Endodermal cell (in vitro differentiated cells): ENCODE results near the gene PHLPP1. TPM values are rescaled to one million over a fixed set of nuclear protein-coding genes. Genes with fewer than 3 reads are reported as not detected.

Experiments
- DNase-seq: peaks from one replicate; pipeline ENCODE4 v3.0.0-alpha.2; 2017
- H3K27ac ChIP-seq: 2 replicates; pipeline ENCODE4 v1.5.1; 2013; ENCODE audit warnings: mild to moderate bottlenecking, low read depth, low read length, moderate library complexity
- H3K27me3 ChIP-seq: 2 replicates; pipeline ENCODE4 v1.6.1; 2013; ENCODE audit warnings: mild to moderate bottlenecking, low read length, moderate library complexity; ENCODE audit not compliant: insufficient read depth, control insufficient read depth, poor library complexity, severe bottlenecking
- H3K36me3 ChIP-seq: 2 replicates; pipeline ENCODE4 v1.7.0; 2013; ENCODE audit warnings: mild to moderate bottlenecking, low read length, moderate library complexity; ENCODE audit not compliant: control insufficient read depth, insufficient read depth
- H3K4me1 ChIP-seq: one replicate; pipeline ENCODE4 v1.7.0; 2013; ENCODE audit warnings: low read length; ENCODE audit not compliant: control insufficient read depth, insufficient read depth
- H3K4me3 ChIP-seq: 2 replicates; pipeline ENCODE4 v1.5.1; 2013; ENCODE audit warnings: mild to moderate bottlenecking, low read length, moderate library complexity
- H3K9ac ChIP-seq: 2 replicates; pipeline ENCODE4 v1.6.1; 2013; ENCODE audit warnings: mild to moderate bottlenecking, low read length, moderate library complexity; ENCODE audit not compliant: poor library complexity, severe bottlenecking; ENCODE audit errors: extremely low read depth
- H3K9me3 ChIP-seq: 2 replicates; pipeline ENCODE4 v1.6.1; 2013; ENCODE audit warnings: mild to moderate bottlenecking, low read length, moderate library complexity; ENCODE audit not compliant: control insufficient read depth
- H3K27ac Mint-ChIP-seq: 2 replicates; pipeline ENCODE4 v1.8.0; 2020; ENCODE audit warnings: mixed read lengths
- H3K27me3 Mint-ChIP-seq: 2 replicates; pipeline ENCODE4 v1.8.0; 2021; ENCODE audit warnings: mild to moderate bottlenecking, mixed read lengths; ENCODE audit not compliant: insufficient read depth
- H3K36me3 Mint-ChIP-seq: 2 replicates; pipeline ENCODE4 v1.8.0; 2020; ENCODE audit warnings: low read depth, mixed read lengths
- H3K4me1 Mint-ChIP-seq: 2 replicates; pipeline ENCODE4 v1.8.0; 2020; ENCODE audit warnings: mixed read lengths
- H3K4me3 Mint-ChIP-seq: 2 replicates; pipeline ENCODE4 v1.8.0; 2020; ENCODE audit warnings: mild to moderate bottlenecking, moderate library complexity, mixed read lengths
- H3K9me3 Mint-ChIP-seq: 2 replicates; pipeline ENCODE4 v1.8.0; 2020; ENCODE audit warnings: mild to moderate bottlenecking, mixed read lengths
- CTCF ChIP-seq: fragments of 200-600 bp; sonication (generic); conservative IDR thresholded peaks from 2 replicates; pipeline ENCODE4 v1.5.0; 2021; ENCODE audit warnings: antibody characterized with exemption, mild to moderate bottlenecking
- WGBS, 2 experiments: methylation state at CpG; one replicate each; pipeline versions ENCODE4 v1.1.5 to v1.1.7; 2013; ENCODE audit warnings: missing lambda C conversion rate in 2 of 2, mixed read lengths in 1 of 2; ENCODE audit not compliant: insufficient coverage in 1 of 2, insufficient read length in 1 of 2; 5-methylcytosine and 5-hydroxymethylcytosine counted together
- total RNA-seq, 2 donors: library from RNA; stranded (reverse); fragmentation: NEBNext Ultra II Directional in 1 of 2; extraction: Animal tissue kit (Norgen Biotek cat#: 25700) in 1 of 2; gene quantifications; 2 replicates in 1 of 2; 3 replicates in 1 of 2; pipeline ENCODE4 v1.2.1, GENCODE V29; 2021

PHLPP1 gene
- total RNA-seq, 2 donors from 2014 or later: 19.8 to 28.1 TPM

DNA sequence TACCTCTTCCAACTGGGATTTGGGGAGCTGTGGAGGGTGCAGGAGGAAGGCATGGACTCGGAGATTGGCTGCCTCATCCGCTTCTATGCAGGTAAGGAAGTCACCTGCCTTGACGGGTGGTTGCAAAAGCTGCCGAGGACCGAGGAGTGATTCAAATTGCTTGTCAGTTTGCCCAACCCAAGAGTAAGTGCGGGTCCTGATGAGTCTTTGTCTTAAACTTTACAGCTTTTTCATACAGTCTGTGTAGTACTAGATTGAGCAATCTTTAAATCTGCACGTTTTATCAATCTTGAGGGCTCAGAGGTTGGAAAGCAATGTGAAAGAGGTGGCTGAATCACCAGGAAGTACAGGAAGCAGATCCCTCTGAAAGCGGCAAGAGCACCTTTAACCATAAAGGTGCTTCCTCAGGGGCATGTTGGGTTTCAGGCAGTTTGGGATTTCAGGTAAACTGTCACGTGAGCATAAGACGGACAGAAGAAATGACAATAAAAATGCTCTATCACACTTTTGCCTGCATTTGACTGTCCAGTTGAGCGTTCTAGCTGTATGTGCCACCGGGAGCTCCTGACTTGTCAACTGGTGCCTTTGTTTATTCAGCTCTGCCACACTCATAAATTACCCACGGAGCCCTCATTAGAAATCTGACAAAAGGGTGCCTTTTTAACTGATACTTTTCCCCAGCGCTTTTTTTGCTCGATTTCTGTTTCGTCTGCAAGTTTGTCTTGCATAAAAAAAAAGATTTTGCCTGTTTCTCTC lies 2.0 kb downstream of the PHLPP1 start:
- Histone ChIP-seq H3K27ac (peak overlapping the region; percentile 4), H3K4me3 (peak overlapping the region; percentile 86), H3K27me3 (no peaks in the 10 kb centered on the region), H3K9me3 (no peaks in the 10 kb centered on the region), H3K4me1 (peaks cover 8% of the 10 kb centered on the region), H3K9ac (peak overlapping the region; percentile 61), H3K36me3 (no peaks in the 10 kb centered on the region)
- WGBS, 2 experiments: 1 to 2% methylated on average over 16 of the region's 16 CpGs
- Mint-ChIP-seq H3K27me3 (no peaks in the 10 kb centered on the region), H3K9me3 (no peaks in the 10 kb centered on the region), H3K36me3 (no peaks in the 10 kb centered on the region), H3K27ac (peak overlapping the region; percentile 71), H3K4me3 (peak overlapping the region; percentile 78), H3K4me1 (peaks cover 58% of the 10 kb centered on the region)
- TF ChIP-seq CTCF: no peak
- no peak for DNase-seq

- peaks cover 8% of the 10 kb centered on the region for H3K4me1 ChIP-seq
- no peak overlapping the region for H3K27ac ChIP-seq
- Mint-ChIP-seq H3K4me3 (peak overlapping the region; percentile 78), H3K36me3 (no peaks in the 10 kb centered on the region), H3K27ac (no peak overlapping the region), H3K9me3 (no peaks in the 10 kb centered on the region), H3K4me1 (peaks cover 61% of the 10 kb centered on the region), H3K27me3 (no peaks in the 10 kb centered on the region)
- no peak for TF ChIP-seq CTCF
- DNase-seq: no peak
- no peaks in the 10 kb centered on the region for H3K27me3 ChIP-seq
- no peaks in the 10 kb centered on the region for H3K36me3 ChIP-seq
- H3K9me3 ChIP-seq: no peaks in the 10 kb centered on the region
- peak overlapping the region; percentile 61 for H3K9ac ChIP-seq
- 45 to 50% methylated on average over 2 to 6 of the region's 7 CpGs for WGBS, 2 experiments
- peak overlapping the region; percentile 86 for H3K4me3 ChIP-seq
These were observed 2.8 kb downstream of the PHLPP1 start for GRCh38 chr18:62717925-62718800.

DNA sequence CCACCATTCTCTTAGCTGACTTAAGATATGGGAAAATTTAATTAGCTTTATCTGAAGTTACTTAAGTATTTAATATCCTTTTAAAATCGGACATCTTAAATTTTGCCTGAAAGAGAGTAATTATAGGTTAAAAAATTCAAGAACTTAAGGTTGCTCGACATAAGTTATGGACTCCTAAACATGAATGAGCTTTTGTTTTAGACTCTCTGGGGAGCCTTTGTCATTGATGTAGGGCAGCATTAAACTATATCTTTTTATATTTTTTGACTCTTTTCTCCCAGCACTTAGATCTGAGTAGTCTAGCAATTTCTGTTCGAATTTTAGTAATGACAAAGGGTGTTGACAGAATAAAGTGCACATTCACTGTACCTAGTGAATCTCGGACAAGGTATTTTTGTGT lies 4.7 kb downstream of the PHLPP1 start:
- peak overlapping the region; percentile 86 for H3K4me3 ChIP-seq

More for the DNA sequence above, 4.7 kb downstream of the PHLPP1 start:
- H3K27me3 ChIP-seq: no peaks in the 10 kb centered on the region
- peaks cover 61% of the 10 kb centered on the region for H3K4me1 Mint-ChIP-seq
- no peak for TF ChIP-seq CTCF
- no peaks in the 10 kb centered on the region for H3K36me3 ChIP-seq
- no peak overlapping the region for H3K27ac Mint-ChIP-seq
- no peaks in the 10 kb centered on the region for H3K36me3 Mint-ChIP-seq
- peak overlapping the region; percentile 78 for H3K4me3 Mint-ChIP-seq
- no peak overlapping the region for H3K9ac ChIP-seq
- DNase-seq: no peak
- peaks cover 6% of the 10 kb centered on the region for H3K4me1 ChIP-seq
- H3K27ac ChIP-seq: no peak overlapping the region
- no peaks in the 10 kb centered on the region for H3K9me3 Mint-ChIP-seq
- WGBS, 2 experiments: 29 to 34% methylated on average over 1 to 3 of the region's 4 CpGs
- H3K27me3 Mint-ChIP-seq: no peaks in the 10 kb centered on the region
- no peaks in the 10 kb centered on the region for H3K9me3 ChIP-seq
